K562 (cell line): ENCODE results near the gene GAPDH. TPM values are rescaled to one million over a fixed set of nuclear protein-coding genes. Genes with fewer than 3 reads are reported as not detected.

Experiments
- ASH1L ChIP-seq: fragments of 450-650 bp; IDR thresholded peaks from 2 replicates; pipeline ENCODE4 v1.6.1; 2018; ENCODE audit warnings: borderline replicate concordance, mild to moderate bottlenecking, low read depth; ENCODE audit not compliant: partially characterized antibody
- BRCA1 ChIP-seq, 2 experiments: fragments of 450-650 bp in 1 of 2; sonication (generic) in 1 of 2; formaldehyde crosslinking in 1 of 2; IDR thresholded peaks; 2 replicates each; pipeline versions ENCODE4 v1.5.0 to v1.6.1; 2017 to 2020; ENCODE audit warnings: mild to moderate bottlenecking in 1 of 2, missing genetic modification reagents in 1 of 2
- C11orf30 ChIP-seq: fragments of 450-650 bp; IDR thresholded peaks from 2 replicates; pipeline ENCODE4 v1.6.1; 2016; ENCODE audit warnings: low read depth, mild to moderate bottlenecking
- CCNT2 ChIP-seq: IDR thresholded peaks from 2 replicates; pipeline ENCODE4 v1.6.1; 2011; ENCODE audit warnings: borderline replicate concordance, low read depth, mild to moderate bottlenecking, moderate library complexity, mixed read lengths, low read length; ENCODE audit not compliant: insufficient read length; ENCODE audit errors: extremely low read depth
- CEBPG ChIP-seq, 3 experiments: fragments of 200-800 bp in 1 of 3; sonication (Bioruptor generic) in 1 of 3; sonication (generic) in 1 of 3; formaldehyde crosslinking in 1 of 3; IDR thresholded peaks in 2 of 3; conservative IDR thresholded peaks in 1 of 3; 2 replicates each; pipeline versions ENCODE4 v1.6.1 to v1.8.0; 2016 to 2022; ENCODE audit warnings: missing compliant biosample characterization in 2 of 3, missing genetic modification characterization in 2 of 3, mild to moderate bottlenecking in 1 of 3, missing genetic modification reagents in 1 of 3
- ELF4 ChIP-seq: fragments of 450-650 bp; formaldehyde crosslinking; IDR thresholded peaks from 2 replicates; pipeline ENCODE4 v1.4.0; 2022; ENCODE audit warnings: missing genetic modification characterization
- MTA1 ChIP-seq: fragments of 450-650 bp; IDR thresholded peaks from 2 replicates; pipeline ENCODE4 v1.6.1; 2017; ENCODE audit warnings: borderline replicate concordance
- MXI1 ChIP-seq: IDR thresholded peaks from 2 replicates; pipeline ENCODE4 v1.6.1; 2011; ENCODE audit warnings: low read depth, mild to moderate bottlenecking, improper control_type of control experiment, low read length
- NR3C1 ChIP-seq: sonication (generic); formaldehyde crosslinking; IDR thresholded peaks from 2 replicates; pipeline ENCODE4 v1.8.1; 2022; ENCODE audit warnings: missing genetic modification reagents
- PCBP2 ChIP-seq: fragments of 200-400 bp; formaldehyde crosslinking; IDR thresholded peaks from 2 replicates; pipeline ENCODE4 v1.6.1; 2018; ENCODE audit warnings: low read length, low read depth, mild to moderate bottlenecking, moderate library complexity; ENCODE audit not compliant: poor library complexity, severe bottlenecking
- RBM15 ChIP-seq: fragments of 200-400 bp; formaldehyde crosslinking; IDR thresholded peaks from 2 replicates; pipeline ENCODE4 v1.6.1; 2018; ENCODE audit warnings: mild to moderate bottlenecking, low read length, moderate library complexity; ENCODE audit not compliant: insufficient read depth
- RFX1 ChIP-seq: fragments of 450-650 bp; IDR thresholded peaks from 2 replicates; pipeline ENCODE4 v1.6.1; 2016; ENCODE audit warnings: mild to moderate bottlenecking, moderate library complexity
- ZBTB7A ChIP-seq: IDR thresholded peaks from 2 replicates; pipeline ENCODE4 v1.6.1; 2011; ENCODE audit warnings: low read depth, mild to moderate bottlenecking, low read length, moderate library complexity, borderline replicate concordance; ENCODE audit not compliant: control insufficient read depth
- ZNF175 ChIP-seq: fragments of 200-800 bp; sonication (Bioruptor generic); IDR thresholded peaks from 2 replicates; pipeline ENCODE4 v1.6.1; 2016; ENCODE audit warnings: low read depth, mild to moderate bottlenecking, missing genetic modification characterization, missing compliant biosample characterization
- ZNF311 ChIP-seq: fragments of 250-450 bp; sonication (Bioruptor Pico); IDR thresholded peaks from 2 replicates; pipeline ENCODE4 v1.4.0; 2020; ENCODE audit warnings: mild to moderate bottlenecking, moderate library complexity
- polyA plus RNA-seq, 8 experiments: library from polyadenylated mRNA; depleted of rRNA in 4 of 8; stranded (reverse) in 5 of 8; unstranded in 3 of 8; fragments of >200 nt; fragmentation: Nextera tagmentation in 2 of 8; fragmentation: Illumina TruSeq in 1 of 8; extraction: Ambion mirVana in 2 of 8; extraction: Trizol in 1 of 8; gene quantifications; 2 replicates each; pipeline versions ENCODE4 v1.2.1 to v1.2.3, GENCODE V29; 2011 to 2014; ENCODE audit warnings: inconsistent platforms in 1 of 8, missing spikeins in 1 of 8
- total RNA-seq, 7 experiments: library from RNA; depleted of rRNA in 6 of 7; stranded (reverse); fragments of >200 nt in 6 of 7; fragmentation: Illumina TruSeq in 2 of 7; extraction: Trizol in 2 of 7; gene quantifications; 2 replicates each; pipeline versions ENCODE4 v1.2.1 to v1.2.3, GENCODE V29; 2011 to 2021; ENCODE audit warnings: low replicate concordance in 1 of 7

GAPDH gene
- total and polyA plus RNA-seq, 9 of the 15 experiments (the other 6 are each of a cell fraction or from before 2014, with no cell fraction given), result 2,206 to 6,793 (median 4,217) TPM

DNA sequence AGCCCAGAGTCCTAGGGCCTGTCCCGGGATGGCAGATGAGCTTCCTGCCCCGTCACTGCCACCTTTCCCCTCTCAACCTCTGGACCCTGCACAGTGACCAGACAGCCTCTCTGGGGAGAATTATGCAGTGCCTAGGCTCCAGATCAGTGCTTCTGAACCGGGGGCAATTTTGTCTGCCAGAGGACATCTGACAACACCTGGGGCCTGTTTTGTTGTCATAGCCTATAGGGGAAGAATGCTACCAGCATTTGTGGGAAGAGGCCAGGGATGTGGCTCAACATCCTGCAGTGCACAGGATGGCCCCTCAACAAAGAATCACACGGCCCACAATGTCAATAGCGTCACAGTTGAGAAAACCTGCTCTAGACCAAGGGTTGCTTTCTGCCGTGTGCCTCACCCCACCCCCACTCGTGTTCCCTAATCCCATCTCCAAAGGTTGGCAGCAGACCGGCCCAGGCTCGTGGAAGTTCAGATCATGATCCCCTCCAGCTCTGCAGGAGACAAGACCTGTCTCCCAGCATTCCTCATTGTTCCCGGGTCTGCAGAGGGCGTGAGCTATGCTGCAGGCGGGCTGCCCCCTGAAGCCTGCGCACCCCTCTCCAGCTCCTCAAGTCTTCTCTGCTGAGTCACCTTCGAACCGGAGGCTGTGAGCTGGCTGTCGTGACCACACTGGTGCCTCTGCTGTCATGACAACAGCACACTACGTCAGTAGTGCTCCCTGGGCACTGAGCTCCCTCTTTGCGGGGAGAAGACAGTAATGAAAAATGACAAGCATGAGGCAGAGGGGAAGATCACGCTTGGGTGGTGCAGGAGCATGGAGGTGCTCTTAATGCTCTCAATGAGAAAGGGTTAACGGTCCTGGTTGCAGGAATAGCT, 2.0 kb upstream of the GAPDH start (continued):
- TF ChIP-seq CEBPG (CRISPR knock-in tag; IDR thresholded peaks at IDR 0.05), result no peak
- TF ChIP-seq CEBPG (tag; conservative IDR thresholded peaks at IDR 0.05 in 1 of 2, IDR thresholded peaks at IDR 0.05 in 1 of 2), result no peak
- TF ChIP-seq ZNF311 (CRISPR knock-in tag), result no peak
- peak; percentile 96 for TF ChIP-seq RFX1
- TF ChIP-seq MTA1, result 0 out of 2 replicates have a peak, but pooled peaks have one; percentile 24
- no peak for TF ChIP-seq ZNF175 (CRISPR knock-in tag)
- no peak for TF ChIP-seq RBM15
- TF ChIP-seq NR3C1 (CRISPR knock-in tag), result no peak
- peak; percentile 77; the same call in 1 of the 2 replicates for TF ChIP-seq MXI1
- TF ChIP-seq BRCA1 (IDR thresholded peaks at IDR 0.05), result no peak
- TF ChIP-seq BRCA1 (CRISPR knock-in tag; IDR thresholded peaks at IDR 0.05), result no peak
- TF ChIP-seq C11orf30, result peak; percentile 96
- TF ChIP-seq PCBP2, result no peak
- peak; percentile 58; the same call in 1 of the 2 replicates for TF ChIP-seq ZBTB7A
- no peak for TF ChIP-seq ASH1L
- peak; percentile 27; the same call in 1 of the 2 replicates for TF ChIP-seq ELF4
- TF ChIP-seq CCNT2, result peak; percentile 49
- TF ChIP-seq, all 486 proteins: peak for 74
